Body of pancreas (tissue), 4 donors: Measurements from ENCODE around the gene POU3F3.

Source experiments
- POLR2A ChIP-seq, 3 donors: fragments of 450-650 bp; IDR thresholded peaks; one replicate each; pipeline ENCODE4 v1.6.1; 2016; ENCODE audit warnings: antibody characterized with exemption in 3 of 3, mild to moderate bottlenecking in 2 of 3
- TF ChIP-seq, protein P1 (sequence below), 7 experiments: fragments of 450-650 bp in 4 of 7; fragments of 200-600 bp in 3 of 7; sonication (generic) in 3 of 7; IDR thresholded peaks; one replicate each; pipeline ENCODE4 v1.5.1; 2016 to 2019; ENCODE audit warnings: antibody characterized with exemption in 7 of 7

DNA sequence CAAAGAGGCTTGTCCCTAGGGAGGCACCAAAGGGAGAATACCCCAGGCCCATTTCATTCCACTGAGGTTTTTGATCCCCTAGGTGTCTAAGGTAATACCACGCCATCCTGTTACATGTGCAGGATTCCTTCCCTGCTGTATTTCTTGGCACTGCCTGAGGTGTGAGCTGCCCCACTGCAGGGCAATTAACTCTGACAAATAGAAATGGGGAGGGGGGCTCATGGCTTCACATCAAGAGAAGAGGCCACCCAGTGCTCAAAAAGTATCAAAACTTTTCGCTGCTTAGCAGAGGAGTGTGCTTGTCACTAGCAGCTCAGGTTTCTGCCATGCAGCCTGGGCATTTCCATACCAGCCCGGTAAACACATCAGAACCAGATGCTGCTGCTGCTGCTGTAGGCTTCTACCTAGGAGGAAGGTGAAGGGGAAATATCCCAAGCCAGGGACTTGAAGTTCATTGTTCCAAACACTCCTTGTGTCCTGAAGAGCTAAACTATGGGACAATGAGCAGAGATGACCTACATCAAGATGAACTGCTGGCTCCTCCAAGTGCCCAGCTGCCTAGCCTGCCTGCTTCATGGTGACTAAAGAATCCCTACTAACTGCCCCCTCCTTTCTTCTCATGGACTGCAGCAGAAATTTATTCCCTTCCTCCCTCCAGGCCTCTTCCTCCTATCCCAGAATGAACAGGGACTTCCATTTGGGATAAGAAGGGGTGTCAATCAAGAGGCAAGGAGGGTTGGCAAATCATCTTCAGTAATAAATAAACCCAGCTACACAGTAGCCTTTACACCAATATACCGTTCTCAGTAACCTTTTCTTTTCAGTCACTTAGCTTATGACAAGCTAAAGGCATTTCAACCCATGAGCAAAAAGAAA, 16.4 kb downstream of the POU3F3 start:
- TF ChIP-seq, protein P1, sequence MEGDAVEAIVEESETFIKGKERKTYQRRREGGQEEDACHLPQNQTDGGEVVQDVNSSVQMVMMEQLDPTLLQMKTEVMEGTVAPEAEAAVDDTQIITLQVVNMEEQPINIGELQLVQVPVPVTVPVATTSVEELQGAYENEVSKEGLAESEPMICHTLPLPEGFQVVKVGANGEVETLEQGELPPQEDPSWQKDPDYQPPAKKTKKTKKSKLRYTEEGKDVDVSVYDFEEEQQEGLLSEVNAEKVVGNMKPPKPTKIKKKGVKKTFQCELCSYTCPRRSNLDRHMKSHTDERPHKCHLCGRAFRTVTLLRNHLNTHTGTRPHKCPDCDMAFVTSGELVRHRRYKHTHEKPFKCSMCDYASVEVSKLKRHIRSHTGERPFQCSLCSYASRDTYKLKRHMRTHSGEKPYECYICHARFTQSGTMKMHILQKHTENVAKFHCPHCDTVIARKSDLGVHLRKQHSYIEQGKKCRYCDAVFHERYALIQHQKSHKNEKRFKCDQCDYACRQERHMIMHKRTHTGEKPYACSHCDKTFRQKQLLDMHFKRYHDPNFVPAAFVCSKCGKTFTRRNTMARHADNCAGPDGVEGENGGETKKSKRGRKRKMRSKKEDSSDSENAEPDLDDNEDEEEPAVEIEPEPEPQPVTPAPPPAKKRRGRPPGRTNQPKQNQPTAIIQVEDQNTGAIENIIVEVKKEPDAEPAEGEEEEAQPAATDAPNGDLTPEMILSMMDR (IDR thresholded peaks at IDR 0.05): no peak
- no peak for TF ChIP-seq POLR2A (IDR thresholded peaks at IDR 0.05)
